DMS53 treated with DMSO at 0.1 percent for 48 hours (cell line): ENCODE measurements around the gene CRADD.
"Not testable (repeated sequence)": the region's sequence is repeated elsewhere in the genome, so short reads cannot be mapped to it uniquely, and the experiment has no call there.

Source experiments
- DNase-seq: peaks from one replicate; lab custom pipeline; 2025; ENCODE audit not compliant: unreplicated experiment; lab: John Stamatoyannopoulos, UW

Gene CRADD

DNA sequence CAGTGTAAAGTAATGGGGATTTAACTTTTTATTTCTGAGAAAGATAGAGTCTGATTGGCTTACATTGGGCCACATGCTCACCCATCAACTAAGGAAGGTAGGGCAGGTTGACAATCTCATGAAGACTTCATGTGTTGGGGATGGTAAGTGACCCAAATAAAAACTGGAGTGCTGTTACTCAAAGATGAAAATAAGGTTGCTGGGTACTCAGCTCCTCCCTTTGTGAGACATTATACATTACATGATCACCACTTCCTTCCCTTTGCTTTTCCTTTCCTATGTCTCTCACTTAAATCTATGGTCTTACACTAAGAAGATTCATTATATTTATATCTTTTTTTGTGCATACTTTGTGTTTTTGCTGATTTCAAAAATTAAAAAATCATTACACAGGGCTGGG, 247.2 kb downstream of the CRADD start:
- DNase-seq, result no peak

DNA sequence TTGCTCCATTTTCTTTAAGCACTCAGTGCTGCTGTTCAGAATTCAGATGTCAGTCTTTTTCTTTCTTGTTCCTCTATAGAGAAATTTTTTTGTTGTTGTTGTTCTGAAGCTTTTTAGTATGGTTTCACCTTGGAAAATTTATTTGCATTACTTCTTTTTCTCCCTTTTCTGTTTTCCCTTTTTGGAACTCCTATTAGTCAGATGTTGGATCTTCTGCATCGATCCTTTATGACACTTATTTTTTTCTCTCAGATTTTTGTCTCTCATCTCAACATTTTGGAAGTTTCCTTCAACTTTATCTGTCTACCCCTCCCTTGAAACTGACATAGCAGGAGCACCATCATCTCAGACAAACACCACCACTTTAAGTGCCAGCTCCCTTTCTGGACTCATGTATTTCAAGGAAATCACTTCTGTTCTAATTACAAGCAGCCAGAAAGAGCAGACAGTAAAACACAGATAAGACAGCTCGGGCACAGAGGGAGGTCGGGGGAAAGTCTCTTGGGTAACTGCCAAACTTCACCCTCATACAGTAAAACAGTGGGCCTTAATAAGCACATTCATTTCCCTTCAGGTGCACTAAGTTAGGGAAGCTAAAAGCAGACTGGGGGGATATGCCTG, 248.5 kb downstream of the CRADD start:
- DNase-seq, result no peak

DNA sequence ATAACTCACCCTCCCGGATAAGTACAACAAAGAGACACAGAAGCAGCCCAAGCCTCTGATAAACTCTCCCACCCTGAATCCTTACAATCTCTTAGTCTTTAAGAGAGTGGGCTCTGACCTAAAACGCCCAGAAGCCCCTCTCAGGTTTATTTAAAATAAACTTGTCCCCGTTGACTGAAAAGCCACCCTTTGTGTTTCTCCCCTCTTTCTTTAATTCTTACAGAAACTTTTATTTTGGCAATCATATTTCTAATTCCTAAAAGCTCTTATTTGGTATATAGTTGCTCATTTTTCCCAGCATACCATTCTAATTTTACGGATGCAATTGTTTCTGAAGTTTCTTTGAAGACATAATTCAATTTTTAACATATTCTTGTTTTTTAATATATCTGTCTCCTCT, 249.1 kb downstream of the CRADD start:
- no peak for DNase-seq

DNA sequence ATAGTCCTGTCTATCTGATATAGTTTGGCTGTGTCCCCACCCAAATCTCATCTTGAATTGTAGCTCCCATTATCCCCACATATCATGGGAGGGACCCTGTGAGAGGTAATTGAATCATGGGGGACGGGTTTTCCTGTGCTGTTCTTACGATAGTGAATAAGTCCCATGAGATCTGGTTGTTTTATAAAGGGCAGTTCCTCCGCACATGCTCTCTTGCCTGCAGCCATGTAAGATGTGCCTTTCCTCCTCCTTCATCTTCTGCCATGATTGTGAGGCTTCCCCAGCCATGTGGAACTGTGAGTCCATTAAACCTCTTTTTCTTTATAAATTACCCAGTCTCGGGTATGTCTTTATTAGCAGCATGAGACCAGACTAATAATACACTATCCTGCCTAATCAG, 251.9 kb downstream of the CRADD start:
- not testable (repeated sequence) for DNase-seq

DNA sequence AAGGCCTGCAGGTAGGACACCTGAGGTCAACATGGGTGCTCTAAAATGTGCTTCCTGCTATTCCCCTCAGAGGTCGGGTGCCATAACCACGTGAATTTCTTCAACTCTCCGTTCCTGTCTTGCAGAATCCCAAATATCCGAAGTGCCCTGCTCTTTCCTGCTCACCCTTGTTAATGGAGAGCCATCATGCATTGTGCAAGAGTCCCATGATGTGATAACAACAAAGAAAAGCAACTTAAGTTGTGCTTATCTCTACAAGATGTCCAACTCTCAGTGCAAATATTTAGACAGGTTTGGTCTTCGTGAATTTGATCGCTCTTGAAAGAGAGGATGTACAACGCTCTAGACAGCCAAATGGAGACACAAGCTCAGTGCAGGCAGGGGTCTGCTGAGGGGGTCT, 260.6 kb downstream of the CRADD start:
- DNase-seq, result no peak

DNA sequence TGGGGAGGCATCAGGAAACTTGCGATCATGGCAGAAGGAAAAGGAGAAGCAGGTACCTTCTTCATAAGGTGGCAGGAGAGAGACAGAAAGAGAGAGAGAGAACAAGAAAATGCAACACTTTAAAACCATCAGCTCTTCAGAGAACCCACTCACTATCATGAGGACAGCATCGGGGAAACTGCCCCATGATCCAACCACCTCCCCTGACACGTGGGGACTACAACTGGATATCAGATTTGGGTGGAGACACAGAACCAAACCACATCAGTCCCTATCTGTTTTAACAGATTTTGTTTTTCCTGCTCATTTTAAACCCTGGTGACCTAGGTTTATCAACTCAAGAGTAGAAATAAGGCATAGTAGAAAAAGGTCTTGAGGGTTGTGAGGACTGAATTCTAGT, 261.1 kb downstream of the CRADD start:
- DNase-seq, result no peak

DNA sequence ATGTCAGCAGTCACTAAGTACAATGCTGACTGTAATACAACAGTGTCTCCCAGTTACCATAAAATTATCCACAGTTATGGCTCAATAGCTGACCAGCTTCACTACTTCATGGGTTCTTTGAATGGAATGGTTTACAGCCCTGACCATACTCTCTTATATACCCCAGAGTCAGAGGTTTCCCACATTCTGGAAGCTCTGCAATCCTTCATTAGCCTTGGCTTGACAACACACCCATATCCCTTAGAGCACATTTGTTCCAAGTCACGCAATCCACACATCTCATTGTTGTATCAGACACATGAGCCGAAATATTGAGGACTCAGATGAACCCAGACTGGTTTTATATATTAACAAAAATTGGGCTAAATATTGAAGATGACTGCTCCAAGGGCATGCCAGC, 261.8 kb downstream of the CRADD start:
- no peak for DNase-seq

DNA sequence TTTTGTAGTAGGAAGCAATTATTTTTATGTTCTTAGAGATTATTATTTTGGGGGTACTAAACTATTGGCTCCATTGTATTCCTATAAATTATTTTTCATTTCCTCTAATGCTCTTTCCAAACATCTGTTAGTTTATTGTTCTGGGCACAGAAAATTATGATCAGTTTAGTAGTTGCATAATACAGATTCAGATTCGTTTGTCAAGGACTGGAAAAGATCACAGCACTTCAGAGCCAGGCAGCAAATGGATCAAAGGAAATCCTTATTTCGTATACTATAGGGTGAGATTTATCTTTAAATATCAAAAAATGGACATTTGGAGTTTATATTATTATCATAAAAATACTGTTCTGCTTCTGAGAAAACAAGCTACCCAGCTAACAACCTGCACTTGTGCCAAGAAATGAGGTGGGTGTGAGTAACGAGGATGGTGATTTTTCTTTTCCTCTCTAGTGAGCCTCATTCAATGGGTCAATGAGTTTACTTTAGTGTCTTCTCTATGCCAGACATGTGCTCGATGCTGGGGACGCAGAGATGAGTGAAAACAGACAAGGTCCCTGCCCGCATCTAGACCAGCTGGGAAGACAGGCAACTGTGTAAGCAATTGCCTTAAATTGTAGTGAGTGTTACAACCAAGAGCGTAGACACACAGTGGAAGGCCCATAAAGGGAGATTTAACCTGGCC, 262.6 kb downstream of the CRADD start:
- no peak for DNase-seq

DNA sequence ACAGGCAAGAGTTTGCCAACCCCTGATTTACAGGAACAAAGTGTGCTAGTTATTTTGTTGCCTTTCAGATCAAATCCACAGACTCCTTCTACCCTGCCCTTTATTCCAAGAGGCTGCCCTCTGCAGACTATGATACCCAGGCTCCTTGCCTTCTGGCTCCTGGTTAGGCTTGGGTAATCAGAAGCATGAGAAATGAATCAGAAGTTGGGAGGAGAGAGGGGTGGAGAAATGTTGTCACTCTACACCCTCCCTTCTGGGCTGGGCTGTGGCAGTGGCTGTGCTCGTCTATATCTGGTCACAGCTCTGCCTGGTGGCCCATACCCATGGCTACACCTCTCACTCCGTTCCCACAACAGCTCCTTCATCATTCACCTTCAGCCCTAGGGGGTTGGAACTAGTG, 266.6 kb downstream of the CRADD start:
- DNase-seq, result no peak

DNA sequence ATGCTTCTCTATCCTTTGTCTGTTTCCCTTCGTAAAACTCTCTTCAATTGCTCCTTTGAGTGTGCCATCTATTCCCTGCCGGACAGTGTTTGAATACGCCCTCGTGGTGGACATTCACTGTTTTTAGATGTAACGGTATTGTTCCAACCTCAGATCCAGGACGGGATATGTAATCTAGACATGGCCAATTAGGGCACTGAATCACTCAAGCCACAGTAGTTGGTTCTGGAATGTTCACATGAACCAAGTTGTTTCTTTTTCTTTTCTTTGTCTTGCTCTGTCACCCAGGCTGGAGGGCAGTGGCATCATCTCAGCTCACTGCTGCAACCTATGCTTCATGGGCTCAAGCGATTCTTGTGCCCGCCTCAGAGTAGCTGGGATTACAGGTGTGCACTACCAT, 267.0 kb downstream of the CRADD start:
- DNase-seq, result no peak
